Measurements from ENCODE around the gene UROC1. TPM values are rescaled to one million over a fixed set of nuclear protein-coding genes. Genes with fewer than 3 reads are reported as not detected.

The UROC1 gene
- total and polyA plus RNA-seq, 2 of the 13 experiments (the other 11 are each of a cell fraction or from before 2014, with no cell fraction given) = 0.71 to 1.3 TPM

- TF ChIP-seq AKAP8 (CRISPR knock-in tag; IDR thresholded peaks at IDR 0.05) = 0 out of 2 replicates have a peak, but pooled peaks have one; percentile 31
- peak; percentile 72; the same call in 1 of the 2 replicates for TF ChIP-seq PATZ1 (CRISPR knock-in tag; IDR thresholded peaks at IDR 0.05)
- 0 out of 2 replicates have a peak, but pooled peaks have one; percentile 26 for TF ChIP-seq ZNF605 (CRISPR knock-in tag; IDR thresholded peaks at IDR 0.05)
- 0 out of 2 replicates have a peak, but pooled peaks have one; percentile 5 for TF ChIP-seq ZNF768 (CRISPR knock-in tag; IDR thresholded peaks at IDR 0.05)
- TF ChIP-seq CREM (IDR thresholded peaks at IDR 0.05) = peak; percentile 59; the same call in 1 of the 2 replicates
- TF ChIP-seq CREM (CRISPR knock-in tag; IDR thresholded peaks at IDR 0.05) = no peak
- no peak for TF ChIP-seq SOX6 (IDR thresholded peaks at IDR 0.05)
- peak; percentile 95 for TF ChIP-seq SOX6 (CRISPR knock-in tag; IDR thresholded peaks at IDR 0.05)
- peak; percentile 97 for TF ChIP-seq SOX5 (CRISPR knock-in tag; IDR thresholded peaks at IDR 0.05; ENCODE audit: borderline replicate concordance)
- no peak for TF ChIP-seq SKI (IDR thresholded peaks at IDR 0.05; ENCODE audit: partially characterized antibody)
- TF ChIP-seq MED1 (CRISPR knock-in tag; IDR thresholded peaks at IDR 0.05) = 0 out of 2 replicates have a peak, but pooled peaks have one; percentile 10
- peak; percentile 10 to 58; a peak in 2 of 4 replicates for TF ChIP-seq NR2F1 (CRISPR knock-in tag; IDR thresholded peaks at IDR 0.05)
- TF ChIP-seq TEAD3 (CRISPR knock-in tag; optimal IDR thresholded peaks at IDR 0.05; ENCODE audit: borderline replicate concordance) = peak; percentile 72
- TF ChIP-seq RCOR2 (CRISPR knock-in tag; IDR thresholded peaks at IDR 0.05) = no peak
- no peak for TF ChIP-seq ZSCAN30 (CRISPR knock-in tag; IDR thresholded peaks at IDR 0.05)
- no peak for TF ChIP-seq KDM5A (IDR thresholded peaks at IDR 0.05; ENCODE audit: borderline replicate concordance, low read length)
- TF ChIP-seq SP5 (CRISPR knock-in tag; IDR thresholded peaks at IDR 0.05; ENCODE audit: borderline replicate concordance, low read depth) = peak; percentile 15; the same call in 1 of the 2 replicates
- TF ChIP-seq SOX13 (IDR thresholded peaks at IDR 0.05) = peak; percentile 92
- TF ChIP-seq SOX13 (CRISPR knock-in tag; conservative IDR thresholded peaks at IDR 0.05 in 1 of 2, IDR thresholded peaks at IDR 0.05 in 1 of 2) = peak in 1 of 2 experiments; percentile 97; a peak in 2 of 4 replicates
- TF ChIP-seq KLF11 (CRISPR knock-in tag; IDR thresholded peaks at IDR 0.05) = no peak
- peak; percentile 38; the same call in 1 of the 2 replicates for TF ChIP-seq ZBTB7B (CRISPR knock-in tag; IDR thresholded peaks at IDR 0.05)
- TF ChIP-seq KAT8 (CRISPR knock-in tag; IDR thresholded peaks at IDR 0.05) = peak; percentile 5; the same call in 1 of the 2 replicates
- TF ChIP-seq POLR2G (IDR thresholded peaks at IDR 0.05; ENCODE audit: low read depth, low read length) = 0 out of 2 replicates have a peak, but pooled peaks have one; percentile 13
- 0 out of 2 replicates have a peak, but pooled peaks have one; percentile 43 for TF ChIP-seq DPF2 (CRISPR knock-in tag; IDR thresholded peaks at IDR 0.05; ENCODE audit: borderline replicate concordance, low read depth)
- TF ChIP-seq ZNF549 (CRISPR knock-in tag; IDR thresholded peaks at IDR 0.05) = no peak
- TF ChIP-seq REST (IDR thresholded peaks at IDR 0.05; ENCODE audit: borderline replicate concordance in 1 of 2, low read depth in 1 of 2, low read length in 2 of 2) = 0 out of 4 replicates have a peak, but pooled peaks of 1 of the 2 experiments have one; percentile 6
- TF ChIP-seq CREB1 (IDR thresholded peaks at IDR 0.05) = no peak
- TF ChIP-seq CREB1 (CRISPR knock-in tag; IDR thresholded peaks at IDR 0.05) = peak; percentile 34; the same call in 1 of the 2 replicates
- TF ChIP-seq TCF7 (IDR thresholded peaks at IDR 0.05; ENCODE audit: low read depth) = peak; percentile 90
Observed at GRCh38 chr3:126518779-126519177, 1.2 kb upstream of the UROC1 start (continued).
